ENCODE results near the gene KLF18.
"Not testable (repeated sequence)": the region's sequence is repeated elsewhere in the genome, so short reads cannot be mapped to it uniquely, and the experiment has no call there.

KLF18 gene

GRCh38 chr1:44141531-44141930 is at the start of gene KLF18:
TSS of gene KLF18 (minus strand) at chr1:44141631. CDS start at chr1:44141631, 0 bp downstream.
- no peak for DNase-seq

GRCh38 chr1:44174630-44175029 is 33.2 kb upstream of the KLF18 start:
- DNase-seq: no peak

GRCh38 chr1:44170281-44170823 is 28.9 kb upstream of the KLF18 start:
- DNase-seq: no peak

GRCh38 chr1:44168520-44169098 is 27.2 kb upstream of the KLF18 start:
- DNase-seq: no peak

- no peak for DNase-seq
Observed at GRCh38 chr1:44161546-44161945, 20.1 kb upstream of the KLF18 start.

GRCh38 chr1:44158871-44159270 is 17.4 kb upstream of the KLF18 start:
- DNase-seq: no peak

GRCh38 chr1:44157903-44158302 is 16.5 kb upstream of the KLF18 start:
- DNase-seq: no peak

GRCh38 chr1:44154049-44154448 is 12.6 kb upstream of the KLF18 start:
- no peak for DNase-seq

GRCh38 chr1:44152692-44153091 is 11.3 kb upstream of the KLF18 start:
- DNase-seq: no peak

- no peak for DNase-seq
Observed at GRCh38 chr1:44151808-44152207, 10.4 kb upstream of the KLF18 start.

- no peak for DNase-seq
Observed at GRCh38 chr1:44151332-44151731, 9.9 kb upstream of the KLF18 start.

- no peak for DNase-seq
Observed at GRCh38 chr1:44147582-44147981, 6.2 kb upstream of the KLF18 start.

- no peak for DNase-seq
Observed at GRCh38 chr1:44146536-44147361, 5.3 kb upstream of the KLF18 start.

- DNase-seq: no peak
Observed at GRCh38 chr1:44144962-44145756, 3.7 kb upstream of the KLF18 start.

- DNase-seq: not testable (repeated sequence)
Observed at GRCh38 chr1:44139565-44139964, 1.9 kb downstream of the KLF18 start.

GRCh38 chr1:44138239-44138638 is 3.2 kb downstream of the KLF18 start:
- no peak for DNase-seq

GRCh38 chr1:44135886-44136285 is 5.5 kb downstream of the KLF18 start:
- DNase-seq: no peak

- no peak for DNase-seq
Observed at GRCh38 chr1:44134071-44134920, 7.1 kb downstream of the KLF18 start.

- DNase-seq: no peak
Observed at GRCh38 chr1:44131411-44131810, 10.0 kb downstream of the KLF18 start.

GRCh38 chr1:44129616-44130500 is 11.6 kb downstream of the KLF18 start:
- no peak for DNase-seq

GRCh38 chr1:44120398-44120949 is 21.0 kb downstream of the KLF18 start:
- no peak for DNase-seq

All from left hindlimb (tissue), 1 donor.